Measurements from ENCODE around the gene EFCC1. TPM values are rescaled to one million over a fixed set of nuclear protein-coding genes. Genes with fewer than 3 reads are reported as not detected.

EFCC1 gene
- total RNA-seq, 4 donors from 2014 or later: 0.75 to 2.2 (median 1.7) TPM

DNA sequence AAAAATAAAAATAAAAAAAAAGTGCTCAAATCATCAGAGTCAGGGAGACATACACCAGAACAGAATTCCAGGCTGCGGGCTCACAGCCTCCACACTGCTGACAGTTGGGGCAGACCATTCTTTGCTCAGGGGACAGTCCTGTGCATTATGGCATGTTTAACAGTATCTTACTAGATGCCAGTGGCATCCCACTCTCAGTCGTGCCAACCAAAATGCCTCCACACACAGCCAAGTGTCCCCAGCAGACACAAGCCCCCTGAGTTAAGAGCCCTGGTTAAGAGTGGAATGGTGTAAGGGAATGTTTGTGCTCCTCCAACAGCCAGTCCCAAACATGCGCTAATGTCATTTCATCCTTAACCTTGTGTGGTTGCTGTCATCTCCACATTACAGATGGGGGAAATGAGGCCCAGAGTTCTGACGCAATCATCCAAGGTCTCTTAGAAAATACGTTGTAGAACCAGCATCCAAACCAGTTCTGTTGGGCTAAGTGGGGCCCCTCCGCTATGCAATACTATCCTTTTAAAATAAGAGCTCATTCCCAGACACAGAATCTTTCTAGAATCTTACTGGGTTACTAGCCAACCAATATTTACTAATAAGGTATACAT, 33.3 kb upstream of the EFCC1 start:
- intact Hi-C loops (cut with DNase I; ENCODE audit: low total_unique reads): no loop called here
- Histone ChIP-seq H3K27ac (no peak overlapping the region), H3K9me3 (no peaks in the 10 kb centered on the region), H3K4me1 (peaks cover 0 to 19% (median 0%) of the 10 kb centered on the region in 4 donors), H3K27me3 (no peaks in the 10 kb centered on the region), H3K36me3 (no peaks in the 10 kb centered on the region), H3K4me3 (no peak overlapping the region)
- TF ChIP-seq POLR2A (IDR thresholded peaks at IDR 0.05) (no peak), EP300 (IDR thresholded peaks at IDR 0.05; ENCODE audit: low read depth) (no peak), POLR2AphosphoS5 (IDR thresholded peaks at IDR 0.05) (no peak)
- TF ChIP-seq, protein P1, sequence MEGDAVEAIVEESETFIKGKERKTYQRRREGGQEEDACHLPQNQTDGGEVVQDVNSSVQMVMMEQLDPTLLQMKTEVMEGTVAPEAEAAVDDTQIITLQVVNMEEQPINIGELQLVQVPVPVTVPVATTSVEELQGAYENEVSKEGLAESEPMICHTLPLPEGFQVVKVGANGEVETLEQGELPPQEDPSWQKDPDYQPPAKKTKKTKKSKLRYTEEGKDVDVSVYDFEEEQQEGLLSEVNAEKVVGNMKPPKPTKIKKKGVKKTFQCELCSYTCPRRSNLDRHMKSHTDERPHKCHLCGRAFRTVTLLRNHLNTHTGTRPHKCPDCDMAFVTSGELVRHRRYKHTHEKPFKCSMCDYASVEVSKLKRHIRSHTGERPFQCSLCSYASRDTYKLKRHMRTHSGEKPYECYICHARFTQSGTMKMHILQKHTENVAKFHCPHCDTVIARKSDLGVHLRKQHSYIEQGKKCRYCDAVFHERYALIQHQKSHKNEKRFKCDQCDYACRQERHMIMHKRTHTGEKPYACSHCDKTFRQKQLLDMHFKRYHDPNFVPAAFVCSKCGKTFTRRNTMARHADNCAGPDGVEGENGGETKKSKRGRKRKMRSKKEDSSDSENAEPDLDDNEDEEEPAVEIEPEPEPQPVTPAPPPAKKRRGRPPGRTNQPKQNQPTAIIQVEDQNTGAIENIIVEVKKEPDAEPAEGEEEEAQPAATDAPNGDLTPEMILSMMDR (IDR thresholded peaks at IDR 0.05): no peak
- DNase-seq: no peak
- in situ Hi-C loops (cut with MboI; ENCODE audit: low pct_ligation_motif_present in 1 of 4, low pct_unique_long_range_greater_than_20kb in 1 of 4, low sequenced_read_pairs in 3 of 4): no loop called here
- WGBS, 2 donors (ENCODE audit: low coverage in 1 of 2): 88% methylated on average over 6 of the region's 6 CpGs; no CpG with 5 or more reads in 1 of the 2 donors

DNA sequence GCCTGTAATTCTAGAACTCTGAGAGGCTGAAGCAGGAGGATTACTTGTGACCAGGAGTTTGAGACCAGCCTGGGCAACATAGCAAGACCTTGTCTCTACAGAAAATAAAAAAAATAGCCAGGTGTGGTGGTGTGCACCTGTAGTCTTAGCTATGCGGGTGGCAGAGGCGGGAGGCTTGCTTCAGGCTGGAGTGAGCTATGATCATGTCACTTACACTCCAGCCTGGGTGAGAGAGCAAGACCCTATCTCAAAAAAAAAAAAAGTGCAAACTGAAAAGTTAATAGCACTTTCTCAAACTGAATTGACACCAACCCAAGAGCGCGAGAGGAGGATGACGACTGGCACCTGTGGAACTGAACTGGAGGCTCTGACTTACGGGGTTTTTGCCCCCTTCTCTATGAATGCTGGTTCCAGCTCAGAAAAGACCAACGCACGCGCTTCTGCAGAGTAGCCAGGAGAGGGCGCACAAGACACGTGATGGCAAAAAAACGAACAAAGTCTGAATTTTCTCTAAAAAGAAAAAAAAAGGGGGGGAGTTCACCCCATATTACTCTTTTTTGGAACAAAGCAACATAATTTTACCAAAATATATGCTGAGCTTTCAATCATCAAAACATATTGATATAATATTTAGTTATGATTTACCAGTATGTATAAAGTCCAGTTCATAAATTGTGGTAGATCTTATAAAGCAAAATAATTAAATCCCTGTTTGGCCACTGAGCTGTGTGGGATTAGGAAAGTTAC, 30.9 kb upstream of the EFCC1 start:
- 9 to 10% methylated on average over 12 of the region's 12 CpGs for WGBS, 2 donors (ENCODE audit: low coverage in 1 of 2)
- H3K4me3 ChIP-seq: no peak overlapping the region
- in situ Hi-C loops (cut with MboI; ENCODE audit: low pct_ligation_motif_present in 1 of 4, low pct_unique_long_range_greater_than_20kb in 1 of 4, low sequenced_read_pairs in 3 of 4): loop anchor here in 2 of 4 donors (10.0 kb wide), 1 partner anchor 275 kb away; the partner anchor contains the start of gene COPG1 (in 2 of the 2)
- H3K36me3 ChIP-seq: no peaks in the 10 kb centered on the region
- TF ChIP-seq, protein P1 (IDR thresholded peaks at IDR 0.05): peak; percentile 87 to 94 (median 92)
- TF ChIP-seq POLR2A (IDR thresholded peaks at IDR 0.05): no peak
- intact Hi-C loops (cut with DNase I; ENCODE audit: low total_unique reads): no loop called here
- H3K4me1 ChIP-seq: peaks cover 0 to 19% (median 0%) of the 10 kb centered on the region in 4 donors
- no peaks in the 10 kb centered on the region for H3K27me3 ChIP-seq
- H3K9me3 ChIP-seq: no peaks in the 10 kb centered on the region
- peak; percentile 35 for DNase-seq
- no peak overlapping the region for H3K27ac ChIP-seq

DNA sequence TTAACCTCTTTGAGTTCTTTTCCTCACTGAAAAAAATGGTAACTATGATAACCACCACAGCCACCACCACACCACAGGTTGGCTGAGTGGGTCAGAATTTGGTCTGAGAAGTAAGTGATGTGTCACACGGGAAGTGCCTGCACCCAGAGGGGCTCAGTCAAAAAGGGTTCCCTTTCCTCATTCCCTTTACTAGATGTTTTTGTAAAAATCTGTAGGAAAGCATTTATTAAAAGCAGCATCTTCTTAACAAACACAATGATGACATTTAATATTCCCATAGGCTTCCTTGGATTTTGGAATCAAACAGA, 30.4 kb upstream of the EFCC1 start:
- DNase-seq: no peak
- Histone ChIP-seq H3K4me3 (no peak overlapping the region), H3K27me3 (no peaks in the 10 kb centered on the region), H3K27ac (no peak overlapping the region), H3K9me3 (no peaks in the 10 kb centered on the region), H3K36me3 (no peaks in the 10 kb centered on the region), H3K4me1 (peaks cover 0 to 15% (median 0%) of the 10 kb centered on the region in 4 donors)
- in situ Hi-C loops (cut with MboI; ENCODE audit: low pct_ligation_motif_present in 1 of 4, low pct_unique_long_range_greater_than_20kb in 1 of 4, low sequenced_read_pairs in 3 of 4) (loop anchor here in 2 of 4 donors (10.0 kb wide), 1 partner anchor 274 kb away; the partner anchor contains the start of gene COPG1 (in 2 of the 2)), intact Hi-C loops (cut with DNase I; ENCODE audit: low total_unique reads) (no loop called here)
- TF ChIP-seq POLR2AphosphoS5 (IDR thresholded peaks at IDR 0.05) (no peak), EP300 (IDR thresholded peaks at IDR 0.05; ENCODE audit: low read depth) (no peak), POLR2A (IDR thresholded peaks at IDR 0.05) (no peak)
- TF ChIP-seq, protein P1 (IDR thresholded peaks at IDR 0.05): no peak
- 38 to 55% methylated on average over 1 of the region's 1 CpG for WGBS, 2 donors (ENCODE audit: low coverage in 1 of 2)

DNA sequence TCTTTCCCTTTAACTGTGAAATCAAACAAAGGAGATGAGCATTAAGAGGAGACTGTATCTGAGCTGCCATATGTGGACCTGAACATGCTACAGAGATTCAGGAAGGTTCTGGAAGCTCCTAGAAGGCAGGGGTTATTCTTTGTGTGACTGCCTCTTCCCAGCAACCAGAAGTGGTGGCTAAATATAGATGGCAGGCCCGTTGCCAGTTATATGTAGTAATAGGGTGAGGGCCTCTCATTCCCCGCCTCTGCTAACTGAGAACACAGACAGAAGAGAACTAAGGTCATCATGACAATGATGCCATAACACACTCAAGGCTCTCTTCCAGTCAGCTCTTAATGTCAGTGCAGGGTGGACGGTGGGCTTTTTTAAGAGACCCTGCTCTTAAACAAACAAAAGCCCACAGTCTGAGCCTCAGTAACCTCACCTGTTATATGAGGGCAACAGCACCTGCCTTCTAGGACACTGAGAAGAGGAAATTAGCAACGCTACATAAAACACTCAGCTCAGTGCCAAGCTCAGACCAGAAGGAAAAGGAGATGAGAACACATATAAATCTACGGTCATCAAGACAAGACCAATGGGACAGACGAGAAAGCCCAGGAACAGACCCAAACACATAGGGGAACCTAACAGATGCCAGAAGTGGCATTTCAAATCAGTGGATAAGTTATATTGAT, 29.5 kb upstream of the EFCC1 start:
- intact Hi-C loops (cut with DNase I; ENCODE audit: low total_unique reads) (no loop called here), in situ Hi-C loops (cut with MboI; ENCODE audit: low pct_ligation_motif_present in 1 of 4, low pct_unique_long_range_greater_than_20kb in 1 of 4, low sequenced_read_pairs in 3 of 4) (loop anchor here in 2 of 4 donors (10.0 kb wide), 1 partner anchor 273 kb away; the partner anchor contains the start of gene COPG1 (in 2 of the 2))
- H3K9me3 ChIP-seq: no peaks in the 10 kb centered on the region
- H3K36me3 ChIP-seq: no peaks in the 10 kb centered on the region
- no peaks in the 10 kb centered on the region for H3K27me3 ChIP-seq
- peak; percentile 22 for DNase-seq
- TF ChIP-seq POLR2AphosphoS5 (IDR thresholded peaks at IDR 0.05) (peak in 1 of 3 donors; percentile 21), EP300 (IDR thresholded peaks at IDR 0.05; ENCODE audit: low read depth) (no peak)
- TF ChIP-seq, protein P1 (IDR thresholded peaks at IDR 0.05): no peak
- no peak overlapping the region for H3K4me3 ChIP-seq
- WGBS, 2 donors (ENCODE audit: low coverage in 1 of 2): 57 to 70% methylated on average over 5 to 6 of the region's 6 CpGs
- peaks cover 0 to 14% (median 0%) of the 10 kb centered on the region in 4 donors for H3K4me1 ChIP-seq
- peak overlapping the region in 2 of 4 donors; percentile 31 to 43 for H3K27ac ChIP-seq

Data from transverse colon (tissue), 4 donors.